Activated T-cell treated with anti-CD3 and anti-CD28 coated beads, Interleukin-2, amount 50 U/mL, for 72 hours (primary cell): Measurements from ENCODE around the gene ZNF791. TPM values are rescaled to one million over a fixed set of nuclear protein-coding genes. Genes with fewer than 3 reads are reported as not detected.
"Not testable (repeated sequence)": the region's sequence is repeated elsewhere in the genome, so short reads cannot be mapped to it uniquely, and the experiment has no call there.

ENCODE experiments used
- ATAC-seq, 2 donors: fragments of 150-1000 bp; cut with Tn5 transposase; replicated peaks in 1 of 2; 2 replicates each; pipeline ENCODE4 v1.10.0; 2021; ENCODE audit warnings: moderate library complexity in 2 of 2, mild to moderate bottlenecking in 1 of 2
- DNase-seq, 2 donors: peaks; one replicate each; pipeline ENCODE4 v3.0.0; 2021 to 2022; ENCODE audit warnings: mixed read lengths in 1 of 2
- H3K27ac Mint-ChIP-seq: one replicate; pipeline ENCODE4 v1.8.0; 2022; ENCODE audit warnings: mild to moderate bottlenecking, moderate library complexity, mixed read lengths
- H3K27me3 Mint-ChIP-seq: one replicate; pipeline ENCODE4 v1.8.0; 2022; ENCODE audit warnings: low read depth, mixed read lengths
- H3K36me3 Mint-ChIP-seq, 2 donors: one replicate each; pipeline ENCODE4 v1.8.0; 2022; ENCODE audit warnings: mixed read lengths in 2 of 2, mild to moderate bottlenecking in 1 of 2; ENCODE audit not compliant: insufficient read depth in 2 of 2
- H3K4me1 Mint-ChIP-seq: one replicate; pipeline ENCODE4 v1.8.0; 2022; ENCODE audit warnings: low read depth, mixed read lengths
- H3K4me3 Mint-ChIP-seq, 2 donors: one replicate each; pipeline ENCODE4 v1.8.0; 2022; ENCODE audit warnings: mild to moderate bottlenecking in 2 of 2, mixed read lengths in 2 of 2, moderate library complexity in 2 of 2
- H3K9me3 Mint-ChIP-seq, 2 donors: one replicate each; pipeline ENCODE4 v1.8.0; 2022; ENCODE audit warnings: mixed read lengths in 2 of 2
- total RNA-seq, 2 donors: library from RNA; stranded (reverse); gene quantifications; one replicate each; pipeline ENCODE4 v1.2.3, GENCODE V29; 2022

Gene ZNF791
- total RNA-seq, 2 donors from 2014 or later: 19.8 to 21.0 TPM

GRCh38 chr19:12676928-12677327 is 66.2 kb downstream of the ZNF791 start:
- no peak overlapping the region for H3K27ac Mint-ChIP-seq
- no peak overlapping the region for H3K4me3 Mint-ChIP-seq
- no peaks in the 10 kb centered on the region for H3K27me3 Mint-ChIP-seq
- H3K9me3 Mint-ChIP-seq: no peaks in the 10 kb centered on the region
- no peak for DNase-seq
- no peak for ATAC-seq
- peaks cover 42% of the 10 kb centered on the region for H3K4me1 Mint-ChIP-seq
- H3K36me3 Mint-ChIP-seq: peaks cover 18 to 35% of the 10 kb centered on the region in 2 donors

DNA sequence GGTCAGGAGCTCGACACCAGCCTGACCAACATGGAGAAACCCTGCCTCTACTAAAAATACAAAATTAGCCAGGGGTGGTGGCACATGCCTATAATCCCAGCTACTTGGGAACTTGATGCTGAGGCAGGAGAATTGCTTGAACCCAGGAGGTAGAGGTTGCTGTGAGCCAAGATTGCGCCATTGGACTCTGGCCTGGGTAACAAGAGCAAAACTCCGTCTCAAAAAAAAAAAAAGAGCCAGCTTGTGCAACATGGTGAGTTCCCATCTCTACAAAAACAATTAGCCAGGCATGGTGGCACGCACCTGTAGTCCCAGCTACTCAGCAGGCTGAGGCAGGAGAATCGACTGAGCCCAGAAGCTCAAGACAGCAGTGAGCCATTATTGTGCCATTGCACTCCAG is 67.3 kb downstream of the ZNF791 start:
- DNase-seq, H3K4me3 Mint-ChIP-seq, H3K27me3 Mint-ChIP-seq, H3K9me3 Mint-ChIP-seq, ATAC-seq, H3K27ac Mint-ChIP-seq: not testable (repeated sequence)
- peaks cover 14 to 30% of the 10 kb centered on the region in 2 donors for H3K36me3 Mint-ChIP-seq
- H3K4me1 Mint-ChIP-seq: peaks cover 41% of the 10 kb centered on the region

GRCh38 chr19:12680034-12680433 is 69.3 kb downstream of the ZNF791 start:
- H3K27me3 Mint-ChIP-seq: no peaks in the 10 kb centered on the region
- peaks cover 10 to 18% of the 10 kb centered on the region in 2 donors for H3K36me3 Mint-ChIP-seq
- no peak for ATAC-seq
- DNase-seq: no peak
- peak overlapping the region; percentile 95 to 98 for H3K4me3 Mint-ChIP-seq
- H3K9me3 Mint-ChIP-seq: no peaks in the 10 kb centered on the region
- H3K27ac Mint-ChIP-seq: peak overlapping the region; percentile 24
- H3K4me1 Mint-ChIP-seq: peaks cover 34% of the 10 kb centered on the region

GRCh38 chr19:12681074-12681987 is 70.6 kb downstream of the ZNF791 start, which contains the start of gene DHPS:
TSS of gene DHPS (minus strand) at chr19:12681880. CDS start at chr19:12681766, 114 bp downstream.
- Mint-ChIP-seq H3K27me3 (no peaks in the 10 kb centered on the region), H3K4me3 (peak within 1 kb of the TSS; percentile 95 to 98), H3K9me3 (no peaks in the 10 kb centered on the region), H3K4me1 (peaks cover 31% of the 10 kb centered on the region), H3K36me3 (peaks cover 5 to 18% of the 10 kb centered on the region in 2 donors), H3K27ac (peak within 1 kb of the TSS; percentile 97)
- peak; percentile 87 to 89 for ATAC-seq
- peak; percentile 90 to 95 for DNase-seq

Other genes starting within 250 kb of the ZNF791 start
- 1 to 10 TPM; 2.0 to 3.1 TPM for gene ZNF442, start 245.2 kb upstream of the ZNF791 start, total RNA-seq
- gene ZNF799, start 209.6 kb upstream of the ZNF791 start, total RNA-seq: 1 to 10 TPM; 2.3 to 3.4 TPM
- gene ZNF443, start 169.9 kb upstream of the ZNF791 start, total RNA-seq: 1 to 10 TPM; 4.3 to 4.8 TPM
- 1 to 10 TPM; 3.6 to 4.8 TPM for gene ZNF709, start 126.1 kb upstream of the ZNF791 start, total RNA-seq
- 1 to 10 TPM; 6.9 to 9.0 TPM for gene ZNF564, start 59.4 kb upstream of the ZNF791 start, total RNA-seq
- gene ZNF490, start 107 bp upstream of the ZNF791 start, total RNA-seq: 10 to 100 TPM; 12.8 to 16.0 TPM
- 100 to 1,000 TPM in 1 of 2 donors, 10 to 100 TPM in 1; 75.8 to 109 TPM for gene MAN2B1, start 55.8 kb downstream of the ZNF791 start, total RNA-seq
- gene WDR83, start 55.9 kb downstream of the ZNF791 start, total RNA-seq: 10 to 100 TPM; 18.4 to 24.0 TPM
- gene DHPS, start 71.0 kb downstream of the ZNF791 start, total RNA-seq: 100 to 1,000 TPM; 140 to 150 TPM
- not detected for gene GNG14, start 77.1 kb downstream of the ZNF791 start, total RNA-seq
- 1 to 10 TPM; 3.5 to 6.9 TPM for gene FBXW9, start 85.7 kb downstream of the ZNF791 start, total RNA-seq
- 10 to 100 TPM; 62.6 to 73.2 TPM for gene TNPO2, start 113.0 kb downstream of the ZNF791 start, total RNA-seq
- gene TRIR, start 123.8 kb downstream of the ZNF791 start, total RNA-seq: 100 to 1,000 TPM; 131 to 134 TPM
- 10 to 100 TPM; 42.6 to 43.7 TPM for gene GET3, start 126.6 kb downstream of the ZNF791 start, total RNA-seq
- gene BEST2, start 140.9 kb downstream of the ZNF791 start, total RNA-seq: not detected
- gene HOOK2, start 164.6 kb downstream of the ZNF791 start, total RNA-seq: 10 to 100 TPM; 38.8 to 41.0 TPM
- gene JUNB, start 180.6 kb downstream of the ZNF791 start, total RNA-seq: 100 to 1,000 TPM; 574 to 618 TPM
- gene PRDX2, start 190.9 kb downstream of the ZNF791 start, total RNA-seq: 100 to 1,000 TPM; 202 to 223 TPM
- 10 to 100 TPM; 23.7 to 27.1 TPM for gene THSD8, start 191.1 kb downstream of the ZNF791 start, total RNA-seq
- gene RNASEH2A, start 195.7 kb downstream of the ZNF791 start, total RNA-seq: 10 to 100 TPM; 29.6 to 31.1 TPM
- gene RTBDN, start 223.7 kb downstream of the ZNF791 start, total RNA-seq: not detected
- 1 to 10 TPM; 5.8 to 6.0 TPM for gene MAST1, start 227.6 kb downstream of the ZNF791 start, total RNA-seq